Activated gamma-delta T cell treated with Interleukin-2 at 50 U/mL for 16 hours (primary cell): ENCODE data around the gene JAM3.
A peak's percentile ranks its signal among the peaks of the same experiment; 100 is the strongest.

Experiments
- DNase-seq: peaks from one replicate; pipeline ENCODE4 v3.0.0-alpha.2; 2020

Gene JAM3

GRCh38 chr11:134068829-134069425 is at the start of gene JAM3:
JAM3 (plus strand) TSS chr11:134069072; CDS start chr11:134069084, 12 bp downstream.
- DNase-seq, result peak; percentile 98

- no peak for DNase-seq
Observed at GRCh38 chr11:134019500-134019899, 49.4 kb upstream of the JAM3 start.

- no peak for DNase-seq
Observed at GRCh38 chr11:134020598-134020997, 48.3 kb upstream of the JAM3 start.

GRCh38 chr11:134021326-134021725 is 47.5 kb upstream of the JAM3 start:
- no peak for DNase-seq

GRCh38 chr11:134022748-134023147 is 46.1 kb upstream of the JAM3 start:
- DNase-seq, result no peak

- DNase-seq, result no peak
Observed at GRCh38 chr11:134024420-134025081, 44.3 kb upstream of the JAM3 start.

GRCh38 chr11:134025082-134025429 is 43.8 kb upstream of the JAM3 start:
- no peak for DNase-seq

- no peak for DNase-seq
Observed at GRCh38 chr11:134026655-134027343, 42.1 kb upstream of the JAM3 start.

GRCh38 chr11:134027671-134028070 is 41.2 kb upstream of the JAM3 start:
- peak; percentile 60 for DNase-seq

GRCh38 chr11:134028368-134028920 is 40.4 kb upstream of the JAM3 start:
- DNase-seq, result no peak

- DNase-seq, result no peak
Observed at GRCh38 chr11:134030853-134031252, 38.0 kb upstream of the JAM3 start.

GRCh38 chr11:134032043-134032442 is 36.8 kb upstream of the JAM3 start:
- no peak for DNase-seq

GRCh38 chr11:134032501-134033091 is 36.3 kb upstream of the JAM3 start:
- no peak for DNase-seq

- DNase-seq, result no peak
Observed at GRCh38 chr11:134033276-134033675, 35.6 kb upstream of the JAM3 start.

GRCh38 chr11:134033696-134034491 is 35.0 kb upstream of the JAM3 start:
- peak; percentile 66 for DNase-seq

- no peak for DNase-seq
Observed at GRCh38 chr11:134034496-134035381, 34.1 kb upstream of the JAM3 start.

GRCh38 chr11:134036492-134037045 is 32.3 kb upstream of the JAM3 start:
- DNase-seq, result no peak

GRCh38 chr11:134037046-134037908 is 31.6 kb upstream of the JAM3 start:
- DNase-seq, result peak; percentile 55

- no peak for DNase-seq
Observed at GRCh38 chr11:134038897-134039470, 29.9 kb upstream of the JAM3 start.
